Fibroblast of lung (primary cell): ENCODE data around the gene OPN3.

Source experiments
- EZH2 ChIP-seq: IDR thresholded peaks from 2 replicates; pipeline ENCODE4 v1.5.1; 2012; ENCODE audit warnings: low read length, control low read depth, mild to moderate bottlenecking; ENCODE audit errors: missing control alignments
- TF ChIP-seq, protein P1 (sequence below), 2 donors: IDR thresholded peaks in 1 of 2; conservative IDR thresholded peaks in 1 of 2; 1 replicate in 1 of 2; 2 replicates in 1 of 2; pipeline ENCODE4 v1.5.1; 2011 to 2012; ENCODE audit warnings: low read length in 2 of 2, control low read depth in 1 of 2, inconsistent platforms in 1 of 2, low read depth in 1 of 2, mild to moderate bottlenecking in 1 of 2

- TF ChIP-seq, protein P1, sequence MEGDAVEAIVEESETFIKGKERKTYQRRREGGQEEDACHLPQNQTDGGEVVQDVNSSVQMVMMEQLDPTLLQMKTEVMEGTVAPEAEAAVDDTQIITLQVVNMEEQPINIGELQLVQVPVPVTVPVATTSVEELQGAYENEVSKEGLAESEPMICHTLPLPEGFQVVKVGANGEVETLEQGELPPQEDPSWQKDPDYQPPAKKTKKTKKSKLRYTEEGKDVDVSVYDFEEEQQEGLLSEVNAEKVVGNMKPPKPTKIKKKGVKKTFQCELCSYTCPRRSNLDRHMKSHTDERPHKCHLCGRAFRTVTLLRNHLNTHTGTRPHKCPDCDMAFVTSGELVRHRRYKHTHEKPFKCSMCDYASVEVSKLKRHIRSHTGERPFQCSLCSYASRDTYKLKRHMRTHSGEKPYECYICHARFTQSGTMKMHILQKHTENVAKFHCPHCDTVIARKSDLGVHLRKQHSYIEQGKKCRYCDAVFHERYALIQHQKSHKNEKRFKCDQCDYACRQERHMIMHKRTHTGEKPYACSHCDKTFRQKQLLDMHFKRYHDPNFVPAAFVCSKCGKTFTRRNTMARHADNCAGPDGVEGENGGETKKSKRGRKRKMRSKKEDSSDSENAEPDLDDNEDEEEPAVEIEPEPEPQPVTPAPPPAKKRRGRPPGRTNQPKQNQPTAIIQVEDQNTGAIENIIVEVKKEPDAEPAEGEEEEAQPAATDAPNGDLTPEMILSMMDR (conservative IDR thresholded peaks at IDR 0.05 in 1 of 2, IDR thresholded peaks at IDR 0.05 in 1 of 2; ENCODE audit: low read depth in 1 of 2, low read length in 2 of 2) = no peak
- no peak for TF ChIP-seq EZH2
These were observed 9.7 kb downstream of the OPN3 start for GRCh38 chr1:241630476-241630875.
